DND-41 (cell line): ENCODE measurements around the gene GADD45B.

ENCODE experiments used
- EZH2 ChIP-seq: IDR thresholded peaks from 3 replicates; pipeline ENCODE4 v1.6.1; 2012; ENCODE audit warnings: borderline replicate concordance, low read depth, mild to moderate bottlenecking, moderate library complexity, low read length, inconsistent platforms; ENCODE audit not compliant: severe bottlenecking
- TF ChIP-seq, protein P1 (sequence below): IDR thresholded peaks from 2 replicates; pipeline ENCODE4 v1.5.1; 2012; ENCODE audit warnings: borderline replicate concordance, low read length, moderate library complexity, mild to moderate bottlenecking; ENCODE audit not compliant: poor library complexity, severe bottlenecking; ENCODE audit errors: extremely low read depth

DNA sequence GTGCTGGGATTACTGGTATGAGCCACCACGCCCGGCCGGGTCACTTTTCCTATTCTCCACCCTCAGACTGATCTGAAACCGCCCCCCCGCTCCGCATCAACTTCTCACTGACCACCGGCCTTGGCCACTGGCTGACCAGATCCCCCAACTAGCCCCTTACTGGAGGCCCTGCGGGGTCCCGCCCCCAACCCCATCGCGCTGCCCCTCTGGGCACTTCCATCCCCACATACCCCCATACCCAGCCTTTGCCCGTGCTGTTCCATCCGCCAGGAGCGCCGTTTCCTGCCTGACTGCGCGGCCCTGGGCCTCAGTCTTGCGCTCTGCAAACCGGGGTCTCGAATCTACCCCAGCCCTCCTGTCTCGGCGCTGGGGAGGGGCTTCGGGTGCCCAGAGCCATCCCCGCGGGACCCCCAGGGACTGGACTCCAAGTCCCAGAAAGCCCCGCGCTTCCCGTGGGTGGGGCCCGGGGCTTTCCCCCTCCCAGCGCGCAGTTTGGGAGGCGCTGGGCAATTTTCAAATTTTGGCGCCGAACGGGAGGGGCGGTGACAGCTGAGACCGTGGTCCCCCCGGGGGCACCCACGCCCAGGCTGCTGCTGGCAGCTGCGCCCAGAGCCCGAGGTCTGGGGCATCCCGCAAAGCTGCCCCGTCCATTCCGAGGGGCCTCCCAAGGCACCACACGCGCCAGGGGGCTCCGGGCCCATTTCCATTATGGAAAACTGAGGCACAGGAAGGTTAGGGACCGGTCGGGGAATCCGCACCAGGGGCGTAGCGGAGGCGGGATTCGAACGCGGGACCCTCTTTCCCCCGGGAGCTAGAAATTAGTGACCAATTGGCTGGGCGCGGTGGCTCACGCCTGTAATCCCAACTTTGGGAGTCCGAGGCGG, 13.9 kb upstream of the GADD45B start:
- TF ChIP-seq, protein P1, sequence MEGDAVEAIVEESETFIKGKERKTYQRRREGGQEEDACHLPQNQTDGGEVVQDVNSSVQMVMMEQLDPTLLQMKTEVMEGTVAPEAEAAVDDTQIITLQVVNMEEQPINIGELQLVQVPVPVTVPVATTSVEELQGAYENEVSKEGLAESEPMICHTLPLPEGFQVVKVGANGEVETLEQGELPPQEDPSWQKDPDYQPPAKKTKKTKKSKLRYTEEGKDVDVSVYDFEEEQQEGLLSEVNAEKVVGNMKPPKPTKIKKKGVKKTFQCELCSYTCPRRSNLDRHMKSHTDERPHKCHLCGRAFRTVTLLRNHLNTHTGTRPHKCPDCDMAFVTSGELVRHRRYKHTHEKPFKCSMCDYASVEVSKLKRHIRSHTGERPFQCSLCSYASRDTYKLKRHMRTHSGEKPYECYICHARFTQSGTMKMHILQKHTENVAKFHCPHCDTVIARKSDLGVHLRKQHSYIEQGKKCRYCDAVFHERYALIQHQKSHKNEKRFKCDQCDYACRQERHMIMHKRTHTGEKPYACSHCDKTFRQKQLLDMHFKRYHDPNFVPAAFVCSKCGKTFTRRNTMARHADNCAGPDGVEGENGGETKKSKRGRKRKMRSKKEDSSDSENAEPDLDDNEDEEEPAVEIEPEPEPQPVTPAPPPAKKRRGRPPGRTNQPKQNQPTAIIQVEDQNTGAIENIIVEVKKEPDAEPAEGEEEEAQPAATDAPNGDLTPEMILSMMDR = no peak
- TF ChIP-seq EZH2 = no peak
